ENCODE results near the gene F12.

The F12 gene

DNA sequence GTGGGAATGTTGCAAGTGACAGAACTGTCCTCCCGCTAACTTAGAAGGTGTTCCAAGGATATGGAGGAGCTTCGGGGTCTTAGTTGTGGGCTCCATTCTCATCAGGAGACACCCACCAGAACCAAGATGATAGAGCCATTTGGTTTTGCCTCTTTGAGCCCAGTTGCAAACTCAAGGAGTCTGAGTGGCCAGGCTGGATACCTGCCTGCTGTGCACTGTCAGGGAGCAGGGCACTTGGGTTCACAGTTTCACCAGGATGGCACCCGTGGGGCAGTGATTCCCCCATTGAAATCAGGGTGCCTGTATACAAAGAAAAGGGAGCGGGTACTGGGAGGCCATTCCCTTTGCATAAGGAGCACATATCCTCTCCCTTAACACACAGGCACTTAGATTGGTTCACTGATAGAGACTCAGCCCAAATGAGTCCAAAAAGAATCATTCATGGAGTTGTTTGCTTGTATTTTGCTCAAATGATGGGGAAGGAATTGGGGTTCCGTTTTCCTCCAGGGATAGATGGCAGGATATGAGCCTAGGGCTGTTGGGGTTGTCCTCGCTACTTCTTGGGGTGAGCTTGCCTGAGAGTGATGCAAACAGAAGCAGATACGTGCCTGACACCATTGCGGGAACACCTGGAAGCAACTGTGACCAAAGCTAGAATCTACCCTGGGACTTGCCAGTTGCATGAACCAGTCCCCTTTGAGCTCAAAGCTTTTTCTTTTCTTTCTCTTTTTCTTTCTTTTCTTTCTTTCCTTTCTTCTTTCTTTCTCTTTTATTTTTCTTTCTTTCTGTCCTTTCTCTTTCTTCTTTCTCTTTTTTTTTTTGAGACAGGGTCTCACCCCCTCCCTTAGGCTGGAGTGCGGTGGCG lies 35.9 kb upstream of the F12 start:
- TF ChIP-seq SUZ12 (IDR thresholded peaks at IDR 0.05): no peak
- TF ChIP-seq HDGF (IDR thresholded peaks at IDR 0.05; ENCODE audit: borderline replicate concordance): no peak
- no peak for TF ChIP-seq ZNF384 (IDR thresholded peaks at IDR 0.05)
- TF ChIP-seq ELF4 (IDR thresholded peaks at IDR 0.05): no peak
- no peak for TF ChIP-seq ARNT (IDR thresholded peaks at IDR 0.05)
- no peak for TF ChIP-seq SP1 (IDR thresholded peaks at IDR 0.05)
- TF ChIP-seq BHLHE40 (IDR thresholded peaks at IDR 0.05; ENCODE audit: borderline replicate concordance): no peak
- no peak for TF ChIP-seq FOXK2 (IDR thresholded peaks at IDR 0.05)
- no peak for TF ChIP-seq FOXA1 (IDR thresholded peaks at IDR 0.05)
- no peak for TF ChIP-seq NFRKB (IDR thresholded peaks at IDR 0.05)
- TF ChIP-seq CTBP1 (IDR thresholded peaks at IDR 0.05; ENCODE audit: borderline replicate concordance): no peak
- TF ChIP-seq TARDBP (IDR thresholded peaks at IDR 0.05): no peak
- TF ChIP-seq, protein P1, sequence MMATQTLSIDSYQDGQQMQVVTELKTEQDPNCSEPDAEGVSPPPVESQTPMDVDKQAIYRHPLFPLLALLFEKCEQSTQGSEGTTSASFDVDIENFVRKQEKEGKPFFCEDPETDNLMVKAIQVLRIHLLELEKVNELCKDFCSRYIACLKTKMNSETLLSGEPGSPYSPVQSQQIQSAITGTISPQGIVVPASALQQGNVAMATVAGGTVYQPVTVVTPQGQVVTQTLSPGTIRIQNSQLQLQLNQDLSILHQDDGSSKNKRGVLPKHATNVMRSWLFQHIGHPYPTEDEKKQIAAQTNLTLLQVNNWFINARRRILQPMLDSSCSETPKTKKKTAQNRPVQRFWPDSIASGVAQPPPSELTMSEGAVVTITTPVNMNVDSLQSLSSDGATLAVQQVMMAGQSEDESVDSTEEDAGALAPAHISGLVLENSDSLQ (IDR thresholded peaks at IDR 0.05): no peak
- no peak for TF ChIP-seq LEF1 (IDR thresholded peaks at IDR 0.05; ENCODE audit: borderline replicate concordance)
- TF ChIP-seq L3MBTL2 (conservative IDR thresholded peaks at IDR 0.05): no peak
- TF ChIP-seq FOXM1 (IDR thresholded peaks at IDR 0.05; ENCODE audit: borderline replicate concordance): no peak
- ChIA-PET CTCF (interaction anchor here (0.6 to 4.9 kb wide), 7 partner anchors 9 to 74 kb away, joined by 3 to 30 read pairs (median 6); no protein-coding TSS in a partner anchor), POLR2A (interaction anchor here (0.8 to 7.4 kb wide), 8 partner anchors 9 to 75 kb away, joined by 3 to 69 read pairs (median 6); partner anchors contain the start of gene GRK6)
- no peak for DNase-seq (ENCODE audit: extremely low spot score)

DNA sequence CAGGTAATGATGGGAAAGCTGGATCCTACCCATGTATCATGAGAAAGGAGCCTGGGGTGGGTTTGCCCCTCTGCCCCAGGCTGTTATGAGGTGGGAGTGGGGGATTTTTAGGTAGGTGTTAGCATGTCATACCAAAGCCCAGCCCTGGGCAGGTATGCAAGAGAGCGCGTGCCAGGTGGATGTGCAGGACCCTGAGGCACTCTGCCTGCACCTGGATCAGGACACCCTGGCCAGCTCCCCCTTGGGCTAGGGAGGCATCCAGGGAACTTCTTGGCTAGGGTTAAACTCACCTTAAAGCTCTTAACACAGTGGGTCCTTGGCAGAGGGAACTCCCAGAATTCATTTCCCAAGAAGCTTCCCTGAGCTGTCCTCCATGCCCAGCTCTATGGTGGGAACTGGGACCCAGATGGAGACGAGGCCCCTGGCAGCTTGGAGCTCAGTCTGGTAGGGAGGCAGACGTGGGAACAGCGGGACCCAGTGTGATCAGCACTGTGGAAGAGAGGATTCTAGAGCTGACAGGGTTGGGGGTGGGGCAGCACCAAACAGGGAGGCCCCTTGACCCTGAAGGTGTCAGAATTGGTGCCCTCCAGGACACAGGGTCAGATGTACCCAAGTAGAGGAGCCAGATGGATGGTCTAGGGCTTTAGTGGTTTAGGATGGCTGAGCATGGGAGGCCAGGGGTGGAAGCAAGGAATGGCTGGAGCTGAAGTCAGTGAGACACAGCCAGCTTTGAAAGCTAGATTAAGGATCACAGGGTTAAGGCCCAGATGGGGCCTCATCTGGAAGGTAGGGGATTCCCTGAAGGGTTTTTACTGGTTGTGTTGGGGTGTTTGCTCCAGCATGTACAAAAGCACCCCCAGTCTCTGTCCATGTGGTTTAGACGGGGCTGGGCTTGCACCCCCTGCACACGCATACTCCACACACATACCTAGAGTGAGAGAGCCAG lies 35.0 kb upstream of the F12 start:
- TF ChIP-seq, protein P1 (IDR thresholded peaks at IDR 0.05): no peak
- TF ChIP-seq ARNT (IDR thresholded peaks at IDR 0.05) (no peak), FOXM1 (IDR thresholded peaks at IDR 0.05; ENCODE audit: borderline replicate concordance) (no peak)
- DNase-seq (ENCODE audit: extremely low spot score): no peak
- CTCF ChIA-PET: interaction anchor here (1.2 to 2.0 kb wide), 3 partner anchors 10 to 54 kb away, joined by 3 to 6 read pairs (median 6); no protein-coding TSS in a partner anchor
- POLR2A ChIA-PET: interaction anchor here (0.8 to 7.4 kb wide), 8 partner anchors 8 to 93 kb away, joined by 3 to 69 read pairs (median 8); partner anchors contain the start of genes GRK6 and LMAN2

DNA sequence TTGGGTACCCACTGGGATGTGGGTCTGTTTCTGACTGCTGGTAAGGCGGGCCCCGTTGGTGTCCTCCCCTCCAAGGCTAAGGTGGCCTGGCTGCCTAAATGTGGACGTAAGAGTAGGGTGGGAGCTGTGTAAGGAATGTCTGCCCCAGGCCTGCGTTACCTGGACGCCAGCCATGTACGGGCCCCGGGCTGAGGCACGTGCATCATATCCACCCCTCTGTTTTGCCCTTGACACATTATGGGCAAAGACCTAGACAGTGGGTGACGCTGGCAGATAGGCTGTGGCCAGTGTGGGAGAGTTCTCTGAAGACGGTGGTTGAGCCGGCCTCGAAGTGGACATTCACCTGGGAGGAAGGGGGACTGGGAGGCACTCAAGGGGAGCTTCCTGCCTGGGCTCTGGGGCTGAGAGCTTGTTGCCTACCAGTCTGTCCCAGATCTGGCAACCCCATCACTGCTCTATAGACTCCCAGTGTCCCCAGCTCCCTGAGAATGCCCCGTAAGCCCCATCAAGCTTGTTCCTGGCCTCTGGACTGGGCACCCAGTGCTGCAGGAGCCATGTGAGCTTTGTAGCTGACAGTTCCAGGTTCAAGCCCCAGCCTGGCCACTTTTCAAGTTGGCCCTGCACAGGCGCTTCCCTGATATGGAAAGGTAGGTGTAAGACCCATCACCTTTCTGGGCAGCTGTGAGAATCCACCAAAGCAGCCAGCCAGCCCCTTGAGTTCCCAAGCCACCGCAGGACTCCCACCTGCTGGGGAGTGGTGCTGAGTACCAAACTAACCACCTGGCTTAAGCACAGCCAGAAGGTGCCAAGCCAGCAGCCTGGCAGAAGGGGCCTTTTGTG lies 34.0 kb upstream of the F12 start:
- ChIA-PET POLR2A (interaction anchor here (1.0 to 7.4 kb wide), 7 partner anchors 7 to 92 kb away, joined by 3 to 69 read pairs (median 8); partner anchors contain the start of genes GRK6 and LMAN2), CTCF (interaction anchor here (1.9 to 2.0 kb wide), 2 partner anchors 11 to 53 kb away, joined by 6 read pairs; no protein-coding TSS in a partner anchor)
- no peak for DNase-seq (ENCODE audit: extremely low spot score)
- no peak for TF ChIP-seq BHLHE40 (IDR thresholded peaks at IDR 0.05; ENCODE audit: borderline replicate concordance)
- TF ChIP-seq SUZ12 (IDR thresholded peaks at IDR 0.05): no peak
- TF ChIP-seq TARDBP (IDR thresholded peaks at IDR 0.05): no peak
- TF ChIP-seq LEF1 (IDR thresholded peaks at IDR 0.05; ENCODE audit: borderline replicate concordance): no peak
- TF ChIP-seq, protein P1 (IDR thresholded peaks at IDR 0.05): no peak
- no peak for TF ChIP-seq FOXK2 (IDR thresholded peaks at IDR 0.05)
- no peak for TF ChIP-seq ARNT (IDR thresholded peaks at IDR 0.05)
- no peak for TF ChIP-seq ELF4 (IDR thresholded peaks at IDR 0.05)
- no peak for TF ChIP-seq HDGF (IDR thresholded peaks at IDR 0.05; ENCODE audit: borderline replicate concordance)
- no peak for TF ChIP-seq ZNF384 (IDR thresholded peaks at IDR 0.05)
- no peak for TF ChIP-seq L3MBTL2 (conservative IDR thresholded peaks at IDR 0.05)
- no peak for TF ChIP-seq FOXM1 (IDR thresholded peaks at IDR 0.05; ENCODE audit: borderline replicate concordance)
- no peak for TF ChIP-seq CTBP1 (IDR thresholded peaks at IDR 0.05; ENCODE audit: borderline replicate concordance)
- no peak for TF ChIP-seq SP1 (IDR thresholded peaks at IDR 0.05)
- no peak for TF ChIP-seq NFRKB (IDR thresholded peaks at IDR 0.05)
- TF ChIP-seq FOXA1 (IDR thresholded peaks at IDR 0.05): no peak

DNA sequence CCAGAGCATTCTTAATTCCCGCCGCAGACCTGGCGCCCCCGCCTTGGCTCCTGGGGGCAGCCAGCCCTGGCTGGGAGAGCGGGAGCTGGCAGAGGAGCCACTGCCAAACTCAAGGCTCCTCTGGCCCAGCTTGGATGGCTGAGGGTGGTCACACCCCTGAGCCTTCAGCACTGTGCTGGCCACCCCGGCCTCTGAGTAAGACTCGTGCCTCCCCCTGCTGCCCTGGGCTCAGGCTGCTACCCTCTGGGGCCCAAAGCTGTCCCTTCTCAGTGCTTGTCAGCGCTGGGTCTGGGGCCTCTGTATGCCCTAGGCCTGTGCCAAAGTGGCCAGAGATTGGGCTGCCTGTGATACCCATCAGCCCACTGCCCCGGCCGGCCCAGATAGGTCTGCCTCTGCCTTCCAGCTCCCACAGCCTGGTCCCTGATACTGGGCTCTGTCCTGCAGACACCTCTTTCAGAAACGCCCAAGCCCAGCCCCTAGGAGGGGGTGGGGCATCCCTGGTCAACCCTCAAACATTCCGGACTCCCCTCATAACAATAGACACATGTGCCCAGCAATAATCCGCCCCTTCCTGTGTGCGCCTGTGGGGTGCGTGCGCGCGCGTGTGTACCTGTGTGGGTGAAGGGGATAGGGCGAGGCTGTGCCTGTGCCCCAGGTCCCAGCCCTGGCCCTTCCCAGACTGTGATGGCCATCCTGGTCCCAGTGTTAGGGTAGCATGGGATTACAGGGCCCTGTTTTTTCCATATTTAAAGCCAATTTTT lies 32.9 kb upstream of the F12 start:
- no peak for DNase-seq (ENCODE audit: extremely low spot score)
- TF ChIP-seq SUZ12 (IDR thresholded peaks at IDR 0.05) (no peak), BHLHE40 (IDR thresholded peaks at IDR 0.05; ENCODE audit: borderline replicate concordance) (no peak), SP1 (IDR thresholded peaks at IDR 0.05) (no peak), FOXK2 (IDR thresholded peaks at IDR 0.05) (no peak), L3MBTL2 (conservative IDR thresholded peaks at IDR 0.05) (no peak), LEF1 (IDR thresholded peaks at IDR 0.05; ENCODE audit: borderline replicate concordance) (no peak), ELF4 (IDR thresholded peaks at IDR 0.05) (no peak), ARNT (IDR thresholded peaks at IDR 0.05) (no peak), ZNF384 (IDR thresholded peaks at IDR 0.05) (no peak), HDGF (IDR thresholded peaks at IDR 0.05; ENCODE audit: borderline replicate concordance) (no peak), CTBP1 (IDR thresholded peaks at IDR 0.05; ENCODE audit: borderline replicate concordance) (no peak), TARDBP (IDR thresholded peaks at IDR 0.05) (no peak), FOXM1 (IDR thresholded peaks at IDR 0.05; ENCODE audit: borderline replicate concordance) (no peak), NFRKB (IDR thresholded peaks at IDR 0.05) (no peak), FOXA1 (IDR thresholded peaks at IDR 0.05) (no peak)
- TF ChIP-seq, protein P1 (IDR thresholded peaks at IDR 0.05): no peak
- ChIA-PET POLR2A (interaction anchor here (0.9 to 7.4 kb wide), 5 partner anchors 12 to 75 kb away, joined by 3 to 69 read pairs (median 3); partner anchors contain the start of gene GRK6), CTCF (interaction anchor here (1.2 kb wide), 1 partner anchor 53 kb away, joined by 5 read pairs; no protein-coding TSS in a partner anchor)
